ENCODE measurements around the gene ACP1. TPM values are rescaled to one million over a fixed set of nuclear protein-coding genes. Genes with fewer than 3 reads are reported as not detected.

ACP1 gene
- polyA plus RNA-seq, 1 of the 3 experiments (the other 2 are of a cell fraction): 88.9 TPM

GRCh38 chr2:231521-232185, 33.1 kb upstream of the ACP1 start:
- Histone ChIP-seq H3K9me2 (no peaks in the 10 kb centered on the region), H4K20me1 (ENCODE audit: insufficient read depth) (no peaks in the 10 kb centered on the region), H3K4me2 (no peak overlapping the region), H3K9me3 (no peaks in the 10 kb centered on the region), H3K4me1 (ENCODE audit: control insufficient read depth in 1 of 2, insufficient read depth in 2 of 2, low read depth in 1 of 2, low read length in 1 of 2) (no peaks in the 10 kb centered on the region; a peak in 1 of 4 replicates), H3K27ac (ENCODE audit: low read depth in 2 of 2, low read length in 1 of 2) (no peak overlapping the region), H3K79me2 (ENCODE audit: insufficient read depth) (no peaks in the 10 kb centered on the region), H2AFZ (ENCODE audit: low read depth) (no peak overlapping the region), H3K27me3 (ENCODE audit: insufficient read depth) (no peaks in the 10 kb centered on the region), H3K9ac (no peak overlapping the region), H3F3A (replicated peaks; ENCODE audit: insufficient read depth) (no peaks in the 10 kb centered on the region), H3K4me3 (ENCODE audit: low read depth in 2 of 2, low read length in 1 of 2) (no peak overlapping the region), H3K36me3 (replicated peaks in 1 of 2; ENCODE audit: control insufficient read depth in 1 of 2, insufficient read depth in 2 of 2, low read length in 1 of 2) (peaks cover 21 to 27% of the 10 kb centered on the region in 2 experiments)
- 90% methylated on average over 9 of the region's 9 CpGs for WGBS (ENCODE audit: low lambda C conversion rate)
- CTCF ChIA-PET: no interaction called here
- no peak for TF ChIP-seq GABPA (IDR thresholded peaks at IDR 0.05; ENCODE audit: low read depth)
- TF ChIP-seq ELF1 (IDR thresholded peaks at IDR 0.05): no peak
- TF ChIP-seq RXRA (IDR thresholded peaks at IDR 0.05; ENCODE audit: borderline replicate concordance, low read depth): no peak
- TF ChIP-seq MXI1 (IDR thresholded peaks at IDR 0.05; ENCODE audit: low read depth, low read length): no peak
- TF ChIP-seq USF2 (IDR thresholded peaks at IDR 0.05; ENCODE audit: borderline replicate concordance, low read depth, low read length): no peak
- no peak for TF ChIP-seq FOSL2 (IDR thresholded peaks at IDR 0.05; ENCODE audit: borderline replicate concordance, low read depth)
- no peak for TF ChIP-seq PBX3 (IDR thresholded peaks at IDR 0.05)
- TF ChIP-seq IRF3 (IDR thresholded peaks at IDR 0.05; ENCODE audit: low read depth, low read length): no peak
- TF ChIP-seq CHD2 (IDR thresholded peaks at IDR 0.05; ENCODE audit: low read length, partially characterized antibody): no peak
- TF ChIP-seq TEAD4 (IDR thresholded peaks at IDR 0.05; ENCODE audit: borderline replicate concordance, insufficient read depth): no peak
- TF ChIP-seq CTCF (IDR thresholded peaks at IDR 0.05): no peak
- TF ChIP-seq MEF2A (IDR thresholded peaks at IDR 0.05; ENCODE audit: borderline replicate concordance, low read depth): no peak
- no peak for TF ChIP-seq SMC3 (IDR thresholded peaks at IDR 0.05; ENCODE audit: low read depth, low read length)
- POLR2A ChIA-PET: no interaction called here
- no peak for DNase-seq
